NCI-H748 (cell line): ENCODE data around the gene GRK6.
A peak's percentile ranks its signal among the peaks of the same experiment; 100 is the strongest.
"Not testable (repeated sequence)": the region's sequence is repeated elsewhere in the genome, so short reads cannot be mapped to it uniquely, and the experiment has no call there.

Experiments
- DNase-seq: peaks from one replicate; lab custom pipeline; 2025; ENCODE audit not compliant: unreplicated experiment; lab: John Stamatoyannopoulos, UW

The GRK6 gene

DNA sequence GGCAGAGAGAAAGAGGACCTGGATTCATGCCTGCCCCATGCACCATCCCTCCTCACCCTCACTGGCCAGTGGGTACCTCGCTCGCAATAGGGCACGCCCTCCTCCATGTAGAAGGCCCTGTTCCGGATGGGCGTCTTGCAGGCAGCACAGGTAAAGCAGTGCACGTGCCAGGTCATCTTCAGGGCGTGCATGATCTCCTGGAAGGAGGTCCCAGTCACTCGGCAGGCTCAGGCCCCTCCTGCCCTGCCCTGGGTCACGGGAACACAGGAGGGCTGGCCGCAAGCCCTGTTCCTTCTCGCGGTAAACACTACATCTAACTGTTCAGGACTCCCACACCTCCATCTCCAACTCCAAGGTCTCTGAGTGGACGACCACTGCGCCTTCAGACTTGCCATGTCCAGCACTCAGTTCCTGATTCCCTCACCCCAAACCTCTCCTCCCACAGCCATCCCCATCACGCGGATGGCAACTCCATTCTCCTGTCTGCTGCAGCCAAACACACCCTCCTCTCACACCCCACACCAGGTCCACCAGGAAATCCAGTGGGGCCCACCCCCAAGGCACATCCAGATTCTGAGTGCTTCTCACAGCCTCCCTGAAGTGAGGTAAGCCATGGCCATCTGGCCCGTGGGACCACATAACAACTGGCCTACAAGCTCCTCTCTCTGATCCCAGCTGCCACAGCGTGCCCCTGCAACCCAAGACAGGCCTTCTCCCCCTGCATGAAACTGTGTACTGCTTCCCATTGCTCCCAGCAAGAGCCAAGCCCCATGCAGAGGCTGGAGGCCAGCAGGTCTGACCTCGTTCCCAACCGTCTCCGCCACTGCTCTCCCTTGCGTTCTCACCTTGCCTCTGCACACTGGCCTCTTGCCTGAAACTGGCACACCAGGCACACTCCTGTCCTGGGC lies 57.8 kb downstream of the GRK6 start:
- DNase-seq: no peak

DNA sequence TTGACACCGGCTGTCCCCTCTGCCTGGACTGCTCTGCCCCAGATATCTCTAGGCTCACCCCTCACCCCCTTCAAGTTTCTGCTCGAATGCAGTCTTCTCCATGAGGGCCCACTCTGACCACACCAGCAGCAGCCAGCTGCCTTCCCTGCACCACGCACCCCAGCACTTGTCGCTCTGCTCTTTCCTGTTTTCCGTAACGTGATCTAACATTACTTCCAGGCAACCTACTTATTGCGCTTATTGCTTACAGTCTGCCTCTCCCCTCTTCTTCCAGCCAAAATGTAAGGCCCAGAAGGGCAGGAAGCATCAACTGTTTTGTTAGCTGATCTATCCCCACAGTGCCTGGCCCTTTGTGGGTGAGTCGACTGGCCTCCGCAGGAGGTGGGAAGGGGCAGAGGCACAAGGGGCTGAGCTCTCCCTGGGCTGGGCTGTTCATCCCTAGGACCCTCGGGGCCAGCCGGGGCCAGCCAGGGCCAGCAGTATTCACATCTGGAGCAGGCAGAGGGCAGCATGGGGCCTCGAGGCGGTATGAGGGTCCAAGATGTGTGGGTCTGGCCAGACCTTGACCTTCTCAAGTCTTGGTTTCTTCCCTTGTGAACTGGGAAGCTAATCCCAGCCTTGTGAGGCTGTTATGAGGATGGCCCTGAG lies 58.5 kb downstream of the GRK6 start:
- DNase-seq: no peak

DNA sequence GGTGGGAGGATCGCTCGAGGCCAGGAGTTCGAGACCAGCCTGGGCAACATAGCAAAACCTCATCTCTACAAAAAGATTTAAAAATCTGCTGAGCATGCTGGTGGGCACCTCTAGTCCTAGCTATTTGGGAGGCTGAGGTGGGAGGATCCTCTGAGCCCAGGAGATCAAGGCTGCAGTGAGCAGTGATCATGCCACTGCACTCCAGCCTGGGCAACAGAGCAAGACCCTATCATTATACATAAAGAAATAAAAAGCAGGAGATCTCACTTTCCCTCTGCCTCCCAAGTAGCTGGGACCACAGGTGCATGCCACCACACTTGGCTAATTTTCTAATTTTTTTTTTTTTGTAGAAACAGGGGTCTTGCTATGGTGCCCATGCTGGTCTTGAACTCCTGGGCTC lies 59.3 kb downstream of the GRK6 start:
- DNase-seq: not testable (repeated sequence)

DNA sequence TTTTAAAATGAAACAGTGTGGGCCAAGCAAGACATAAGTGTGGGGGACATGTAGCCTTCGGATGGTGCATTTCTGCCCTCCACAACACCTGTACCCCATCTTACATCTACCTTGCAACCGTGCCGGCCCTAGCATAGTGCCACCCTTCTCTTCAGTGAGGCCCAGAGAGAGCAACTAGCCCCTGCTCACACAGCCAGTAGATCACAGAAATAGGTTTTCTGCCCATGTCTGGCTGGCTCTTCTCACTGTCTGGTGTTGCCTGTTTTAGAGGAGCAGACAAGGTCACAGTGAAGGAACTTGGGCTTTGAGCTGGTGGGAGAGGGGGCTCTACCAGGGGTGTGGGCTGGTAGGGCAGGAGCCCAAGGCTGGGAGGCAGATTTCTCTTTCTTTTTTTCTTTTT lies 59.8 kb downstream of the GRK6 start:
- DNase-seq: no peak

DNA sequence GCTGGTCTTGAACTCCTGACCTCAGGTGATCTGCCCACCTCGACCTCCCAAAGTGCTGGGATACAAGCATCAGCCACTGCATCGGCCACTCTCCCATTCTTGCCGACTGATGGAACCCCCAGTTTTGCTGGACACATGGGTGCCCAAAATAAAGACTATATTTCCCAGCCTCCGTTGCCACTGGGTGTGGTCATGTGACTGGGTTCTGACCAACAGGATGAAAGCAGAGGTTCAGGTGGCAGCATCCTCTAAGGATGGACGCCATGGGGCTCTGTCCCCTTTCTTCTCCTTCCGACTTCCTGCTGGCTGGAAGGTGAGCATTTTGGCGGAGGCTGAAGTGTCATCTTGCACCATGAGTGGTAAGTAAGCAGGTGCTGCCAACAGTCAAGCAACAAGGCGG lies 60.7 kb downstream of the GRK6 start:
- DNase-seq: no peak

DNA sequence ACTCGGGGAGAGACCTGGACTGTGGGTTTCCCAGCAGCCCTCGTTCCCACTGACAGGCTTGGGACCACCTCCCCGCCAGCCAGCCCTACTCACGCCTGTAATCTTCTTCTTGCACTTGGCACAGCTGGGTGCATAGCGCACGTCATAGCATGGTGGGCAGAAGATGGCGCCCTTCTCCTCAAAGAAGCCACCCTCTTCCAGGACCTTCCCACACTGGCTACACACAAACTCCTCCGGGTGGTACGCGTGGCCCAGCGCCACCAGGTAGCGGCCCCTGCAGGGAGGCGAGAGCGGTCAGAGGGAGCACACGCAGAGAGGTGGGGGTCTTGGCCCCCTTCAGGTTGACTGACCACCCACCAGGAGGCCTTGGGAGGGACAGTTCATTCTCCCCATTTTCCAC lies 61.5 kb downstream of the GRK6 start:
- no peak for DNase-seq

DNA sequence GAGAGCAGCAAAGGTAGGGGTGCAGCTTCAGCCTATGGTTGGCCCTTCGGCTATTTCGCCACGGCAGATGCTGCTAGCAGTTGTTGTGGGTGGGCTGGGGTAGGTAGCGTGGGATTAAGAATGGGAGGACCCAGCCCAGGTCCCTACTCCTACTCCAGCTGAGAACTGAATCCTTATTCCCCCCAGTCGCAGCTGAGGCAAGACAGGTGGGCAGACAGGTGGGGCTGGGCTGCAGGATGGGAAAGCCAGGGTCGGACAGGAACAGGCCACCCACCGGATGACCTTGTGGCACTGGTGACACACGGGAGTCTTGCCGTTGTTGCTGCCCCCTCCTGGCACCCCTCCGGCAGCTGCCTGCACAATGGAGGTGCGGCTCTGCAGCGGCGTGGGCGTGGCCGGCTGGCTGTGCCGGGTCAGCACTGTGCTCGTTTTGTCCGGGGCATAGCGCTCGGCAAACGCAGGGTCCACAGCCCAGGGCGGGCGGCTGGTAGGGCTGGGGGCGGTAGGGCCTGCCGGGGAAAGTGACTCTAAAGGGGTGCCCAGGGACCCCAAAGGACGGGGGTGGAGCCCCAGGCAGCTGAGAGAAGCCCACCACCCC lies 62.7 kb downstream of the GRK6 start:
- DNase-seq: peak; percentile 21

DNA sequence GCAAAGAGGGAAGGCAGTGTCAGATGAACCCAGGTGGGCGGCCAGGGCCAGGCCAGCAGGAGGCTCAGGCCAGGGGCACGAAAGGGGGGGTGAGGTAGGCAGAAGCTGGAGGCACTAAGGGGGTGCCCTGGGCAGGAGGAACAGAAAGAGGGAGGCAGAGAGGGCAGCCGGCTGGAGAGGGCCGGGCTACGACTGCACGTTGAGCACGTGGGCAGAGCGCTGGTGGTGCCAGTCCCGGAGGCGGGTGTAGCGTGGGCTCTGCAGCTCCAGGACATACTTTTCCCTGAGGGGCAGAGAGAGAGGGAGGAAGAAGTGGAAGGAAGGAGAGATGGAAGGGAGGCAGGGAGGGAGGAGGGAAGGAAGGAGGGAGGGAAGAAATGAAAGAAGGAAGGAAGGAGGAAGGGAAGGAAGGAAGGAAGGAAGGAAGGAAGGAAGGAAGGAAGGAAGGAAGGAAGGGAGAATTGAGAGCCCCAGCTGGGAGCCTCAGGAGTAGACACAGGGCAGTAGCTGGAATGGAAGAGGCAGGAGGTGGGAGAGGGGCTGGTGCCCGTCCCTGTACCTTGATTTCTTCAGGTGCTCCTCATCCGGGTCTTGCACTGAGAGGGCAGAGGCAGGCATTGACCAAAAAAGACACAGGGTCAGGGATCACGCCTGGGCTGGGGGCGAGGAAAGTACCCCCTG lies 64.0 kb downstream of the GRK6 start:
- DNase-seq: no peak

DNA sequence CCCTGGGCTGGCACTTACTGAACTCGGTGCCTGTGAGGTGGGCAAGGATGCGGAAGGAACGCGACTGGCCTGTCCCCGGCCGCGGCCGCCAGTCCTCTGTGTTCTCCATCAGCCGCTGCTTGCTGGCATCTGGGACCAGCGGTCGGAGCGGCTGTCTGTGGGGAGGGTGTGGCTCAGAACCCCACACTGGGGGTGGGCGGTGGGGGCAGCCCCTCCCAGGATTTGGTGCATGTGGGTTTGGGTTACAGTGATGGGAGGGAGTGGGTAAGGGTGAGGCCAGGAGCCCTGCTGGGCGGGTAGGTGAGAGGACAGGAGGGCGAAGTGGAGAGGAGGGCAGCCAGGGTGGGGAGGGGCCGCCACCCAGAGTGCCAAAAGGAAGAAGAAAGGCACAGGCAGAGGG lies 64.5 kb downstream of the GRK6 start:
- no peak for DNase-seq

DNA sequence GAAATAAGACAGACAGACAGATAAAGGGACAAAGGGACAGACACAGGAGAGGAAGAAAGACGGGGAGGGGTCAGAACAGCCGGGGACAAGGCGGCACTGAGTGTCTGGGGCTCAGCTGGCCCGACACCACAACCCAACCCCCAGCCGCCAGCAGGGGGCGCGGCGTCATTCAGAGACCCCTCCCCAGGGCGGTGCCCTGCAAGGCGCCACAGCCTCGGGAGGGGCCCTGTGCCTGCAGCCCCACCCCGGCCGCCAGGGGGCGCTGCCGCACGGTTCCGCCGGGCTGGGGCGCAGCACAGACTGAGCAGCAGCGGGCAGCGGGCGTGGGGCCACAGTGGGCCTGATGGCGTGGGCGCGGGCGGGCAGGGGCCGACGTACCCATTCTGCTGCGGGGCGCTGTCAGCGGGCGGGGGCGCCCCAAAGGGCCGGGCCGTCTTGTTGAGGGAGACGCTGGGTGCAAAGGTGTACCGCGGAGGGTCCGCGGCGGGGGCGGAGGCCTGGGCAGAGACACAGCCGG lies 65.0 kb downstream of the GRK6 start:
- peak; percentile 15 for DNase-seq

DNA sequence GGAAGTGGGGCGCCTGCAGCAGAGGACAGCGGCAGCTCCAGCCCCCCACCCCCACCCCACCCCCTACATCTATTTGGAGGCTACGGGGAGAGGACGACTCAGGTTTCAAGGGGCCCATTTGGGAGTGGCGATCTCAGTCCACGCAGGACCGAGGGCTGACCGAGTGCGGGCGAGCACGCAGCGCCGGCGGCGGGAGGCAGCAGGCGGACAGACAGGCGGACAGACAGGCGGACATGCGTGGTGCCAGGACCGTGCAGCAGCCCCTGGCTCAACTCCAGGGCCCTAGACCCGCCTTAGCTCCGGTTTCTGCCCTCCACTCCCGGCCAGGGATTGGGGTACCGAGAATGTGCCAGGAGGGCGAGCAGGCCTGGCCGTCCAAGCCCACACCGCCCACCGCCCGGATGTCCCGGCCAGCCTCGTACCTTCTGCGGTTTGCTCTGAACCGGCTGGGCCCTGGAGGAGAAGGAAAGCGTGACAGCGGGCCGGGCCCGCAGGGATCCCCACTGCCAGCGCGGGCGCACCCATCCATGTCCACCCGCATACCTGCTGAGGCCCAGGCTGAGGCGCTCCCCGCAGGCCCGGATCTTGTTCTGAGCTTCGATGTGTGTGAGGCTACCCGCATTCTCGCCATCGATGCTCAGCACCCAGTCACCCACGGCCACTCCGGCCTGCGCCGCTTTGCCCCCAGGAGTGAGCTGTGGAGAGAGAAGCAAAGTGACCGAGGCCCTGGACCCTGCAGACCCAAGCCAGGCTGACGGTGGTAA lies 65.7 kb downstream of the GRK6 start:
- DNase-seq: no peak
